HL-60 (cell line): ENCODE measurements around the gene PIAS4.

Source experiments
- DNase-seq, 2 experiments: peaks; one replicate each; pipeline ENCODE4 v3.0.0-alpha.2; 2010 to 2020; ENCODE audit warnings: low read depth in 1 of 2, low spot score in 1 of 2
- H3K27ac ChIP-seq: fragments of 250-450 bp; sonication (Bioruptor Pico); replicated peaks from 2 replicates; pipeline ENCODE4 v1.5.1; 2020; ENCODE audit warnings: mild to moderate bottlenecking, moderate library complexity
- H3K27me3 ChIP-seq: fragments of 250-450 bp; sonication (Bioruptor Pico); 2 replicates; pipeline ENCODE4 v1.5.1; 2021; ENCODE audit warnings: mild to moderate bottlenecking, moderate library complexity; ENCODE audit not compliant: insufficient read depth, poor library complexity, severe bottlenecking
- H3K4me3 ChIP-seq: replicated peaks from 2 replicates; pipeline ENCODE4 v1.5.1; 2011; ENCODE audit warnings: mild to moderate bottlenecking, control low read depth, low read length; ENCODE audit not compliant: insufficient read depth
- CTCF ChIP-seq: IDR thresholded peaks from one replicate; pipeline ENCODE4 v1.5.1; 2011; ENCODE audit warnings: low read length, control low read depth, inconsistent platforms; ENCODE audit not compliant: insufficient read depth
- GABPA ChIP-seq: IDR thresholded peaks from 2 replicates; pipeline ENCODE4 v1.6.1; 2012; ENCODE audit warnings: low read depth
- POLR2AphosphoS5 ChIP-seq: IDR thresholded peaks from 2 replicates; pipeline ENCODE4 v1.6.1; 2012; ENCODE audit warnings: low read depth
- REST ChIP-seq: IDR thresholded peaks from 2 replicates; pipeline ENCODE4 v1.6.1; 2012; ENCODE audit warnings: low read depth; ENCODE audit not compliant: insufficient replicate concordance
- SPI1 ChIP-seq: IDR thresholded peaks from 2 replicates; pipeline ENCODE4 v1.6.1; 2012; ENCODE audit warnings: low read depth, mild to moderate bottlenecking, borderline replicate concordance

Gene PIAS4

GRCh38 chr19:4043966-4044715 lies 36.6 kb downstream of the PIAS4 start:
- Histone ChIP-seq H3K4me3 (no peak overlapping the region), H3K27ac (no peak overlapping the region), H3K27me3 (no peaks in the 10 kb centered on the region)
- no peak for DNase-seq
- TF ChIP-seq SPI1 (no peak), CTCF (no peak), REST (no peak)

GRCh38 chr19:4044990-4045465 lies 37.5 kb downstream of the PIAS4 start:
- no peak for DNase-seq
- no peak overlapping the region for H3K27ac ChIP-seq
- H3K27me3 ChIP-seq, result no peaks in the 10 kb centered on the region

More at GRCh38 chr19:4044990-4045465, 37.5 kb downstream of the PIAS4 start:
- H3K4me3 ChIP-seq, result no peak overlapping the region
- TF ChIP-seq POLR2AphosphoS5, result no peak
- TF ChIP-seq SPI1, result no peak
- no peak for TF ChIP-seq CTCF
- no peak for TF ChIP-seq REST
- no peak for TF ChIP-seq GABPA
